ENCODE measurements around the gene RSRP1. TPM values are rescaled to one million over a fixed set of nuclear protein-coding genes. Genes with fewer than 3 reads are reported as not detected.

The RSRP1 gene
- total and polyA plus RNA-seq, 2 of the 8 experiments (the other 6 are each of a cell fraction or from before 2014, with no cell fraction given): 32.9 to 59.4 TPM

DNA sequence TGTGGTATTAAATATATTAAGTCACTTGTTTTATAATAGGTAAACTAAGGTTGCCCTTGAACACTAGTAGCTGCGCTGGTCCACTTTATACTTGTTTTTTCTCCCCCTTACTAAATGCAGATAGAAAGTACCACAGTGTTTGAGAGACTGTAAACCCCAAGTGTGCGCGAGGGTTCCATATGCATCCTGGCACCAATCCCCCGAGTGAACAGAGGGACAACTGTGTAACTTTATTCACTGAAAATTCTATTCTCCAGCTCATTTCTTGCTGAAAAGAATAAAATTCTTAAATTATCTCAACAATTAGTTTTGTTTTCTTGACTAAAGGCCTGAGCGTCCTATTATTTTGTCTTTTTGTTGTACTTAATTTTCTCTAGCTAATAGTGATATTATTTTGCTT is 1.9 kb downstream of the RSRP1 start (continued):
- TF ChIP-seq, protein P1, sequence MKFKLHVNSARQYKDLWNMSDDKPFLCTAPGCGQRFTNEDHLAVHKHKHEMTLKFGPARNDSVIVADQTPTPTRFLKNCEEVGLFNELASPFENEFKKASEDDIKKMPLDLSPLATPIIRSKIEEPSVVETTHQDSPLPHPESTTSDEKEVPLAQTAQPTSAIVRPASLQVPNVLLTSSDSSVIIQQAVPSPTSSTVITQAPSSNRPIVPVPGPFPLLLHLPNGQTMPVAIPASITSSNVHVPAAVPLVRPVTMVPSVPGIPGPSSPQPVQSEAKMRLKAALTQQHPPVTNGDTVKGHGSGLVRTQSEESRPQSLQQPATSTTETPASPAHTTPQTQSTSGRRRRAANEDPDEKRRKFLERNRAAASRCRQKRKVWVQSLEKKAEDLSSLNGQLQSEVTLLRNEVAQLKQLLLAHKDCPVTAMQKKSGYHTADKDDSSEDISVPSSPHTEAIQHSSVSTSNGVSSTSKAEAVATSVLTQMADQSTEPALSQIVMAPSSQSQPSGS (IDR thresholded peaks at IDR 0.05; ENCODE audit: low read length): no peak
- TF ChIP-seq CBX5 (IDR thresholded peaks at IDR 0.05; ENCODE audit: low read depth, low read length) (no peak), PHF8 (conservative IDR thresholded peaks at IDR 0.05; ENCODE audit: low read depth, low read length) (no peak), BACH1 (IDR thresholded peaks at IDR 0.05; ENCODE audit: low read length) (no peak)
- TF ChIP-seq, protein P2, sequence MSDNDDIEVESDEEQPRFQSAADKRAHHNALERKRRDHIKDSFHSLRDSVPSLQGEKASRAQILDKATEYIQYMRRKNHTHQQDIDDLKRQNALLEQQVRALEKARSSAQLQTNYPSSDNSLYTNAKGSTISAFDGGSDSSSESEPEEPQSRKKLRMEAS (IDR thresholded peaks at IDR 0.05): no peak
- TF ChIP-seq, protein P3, sequence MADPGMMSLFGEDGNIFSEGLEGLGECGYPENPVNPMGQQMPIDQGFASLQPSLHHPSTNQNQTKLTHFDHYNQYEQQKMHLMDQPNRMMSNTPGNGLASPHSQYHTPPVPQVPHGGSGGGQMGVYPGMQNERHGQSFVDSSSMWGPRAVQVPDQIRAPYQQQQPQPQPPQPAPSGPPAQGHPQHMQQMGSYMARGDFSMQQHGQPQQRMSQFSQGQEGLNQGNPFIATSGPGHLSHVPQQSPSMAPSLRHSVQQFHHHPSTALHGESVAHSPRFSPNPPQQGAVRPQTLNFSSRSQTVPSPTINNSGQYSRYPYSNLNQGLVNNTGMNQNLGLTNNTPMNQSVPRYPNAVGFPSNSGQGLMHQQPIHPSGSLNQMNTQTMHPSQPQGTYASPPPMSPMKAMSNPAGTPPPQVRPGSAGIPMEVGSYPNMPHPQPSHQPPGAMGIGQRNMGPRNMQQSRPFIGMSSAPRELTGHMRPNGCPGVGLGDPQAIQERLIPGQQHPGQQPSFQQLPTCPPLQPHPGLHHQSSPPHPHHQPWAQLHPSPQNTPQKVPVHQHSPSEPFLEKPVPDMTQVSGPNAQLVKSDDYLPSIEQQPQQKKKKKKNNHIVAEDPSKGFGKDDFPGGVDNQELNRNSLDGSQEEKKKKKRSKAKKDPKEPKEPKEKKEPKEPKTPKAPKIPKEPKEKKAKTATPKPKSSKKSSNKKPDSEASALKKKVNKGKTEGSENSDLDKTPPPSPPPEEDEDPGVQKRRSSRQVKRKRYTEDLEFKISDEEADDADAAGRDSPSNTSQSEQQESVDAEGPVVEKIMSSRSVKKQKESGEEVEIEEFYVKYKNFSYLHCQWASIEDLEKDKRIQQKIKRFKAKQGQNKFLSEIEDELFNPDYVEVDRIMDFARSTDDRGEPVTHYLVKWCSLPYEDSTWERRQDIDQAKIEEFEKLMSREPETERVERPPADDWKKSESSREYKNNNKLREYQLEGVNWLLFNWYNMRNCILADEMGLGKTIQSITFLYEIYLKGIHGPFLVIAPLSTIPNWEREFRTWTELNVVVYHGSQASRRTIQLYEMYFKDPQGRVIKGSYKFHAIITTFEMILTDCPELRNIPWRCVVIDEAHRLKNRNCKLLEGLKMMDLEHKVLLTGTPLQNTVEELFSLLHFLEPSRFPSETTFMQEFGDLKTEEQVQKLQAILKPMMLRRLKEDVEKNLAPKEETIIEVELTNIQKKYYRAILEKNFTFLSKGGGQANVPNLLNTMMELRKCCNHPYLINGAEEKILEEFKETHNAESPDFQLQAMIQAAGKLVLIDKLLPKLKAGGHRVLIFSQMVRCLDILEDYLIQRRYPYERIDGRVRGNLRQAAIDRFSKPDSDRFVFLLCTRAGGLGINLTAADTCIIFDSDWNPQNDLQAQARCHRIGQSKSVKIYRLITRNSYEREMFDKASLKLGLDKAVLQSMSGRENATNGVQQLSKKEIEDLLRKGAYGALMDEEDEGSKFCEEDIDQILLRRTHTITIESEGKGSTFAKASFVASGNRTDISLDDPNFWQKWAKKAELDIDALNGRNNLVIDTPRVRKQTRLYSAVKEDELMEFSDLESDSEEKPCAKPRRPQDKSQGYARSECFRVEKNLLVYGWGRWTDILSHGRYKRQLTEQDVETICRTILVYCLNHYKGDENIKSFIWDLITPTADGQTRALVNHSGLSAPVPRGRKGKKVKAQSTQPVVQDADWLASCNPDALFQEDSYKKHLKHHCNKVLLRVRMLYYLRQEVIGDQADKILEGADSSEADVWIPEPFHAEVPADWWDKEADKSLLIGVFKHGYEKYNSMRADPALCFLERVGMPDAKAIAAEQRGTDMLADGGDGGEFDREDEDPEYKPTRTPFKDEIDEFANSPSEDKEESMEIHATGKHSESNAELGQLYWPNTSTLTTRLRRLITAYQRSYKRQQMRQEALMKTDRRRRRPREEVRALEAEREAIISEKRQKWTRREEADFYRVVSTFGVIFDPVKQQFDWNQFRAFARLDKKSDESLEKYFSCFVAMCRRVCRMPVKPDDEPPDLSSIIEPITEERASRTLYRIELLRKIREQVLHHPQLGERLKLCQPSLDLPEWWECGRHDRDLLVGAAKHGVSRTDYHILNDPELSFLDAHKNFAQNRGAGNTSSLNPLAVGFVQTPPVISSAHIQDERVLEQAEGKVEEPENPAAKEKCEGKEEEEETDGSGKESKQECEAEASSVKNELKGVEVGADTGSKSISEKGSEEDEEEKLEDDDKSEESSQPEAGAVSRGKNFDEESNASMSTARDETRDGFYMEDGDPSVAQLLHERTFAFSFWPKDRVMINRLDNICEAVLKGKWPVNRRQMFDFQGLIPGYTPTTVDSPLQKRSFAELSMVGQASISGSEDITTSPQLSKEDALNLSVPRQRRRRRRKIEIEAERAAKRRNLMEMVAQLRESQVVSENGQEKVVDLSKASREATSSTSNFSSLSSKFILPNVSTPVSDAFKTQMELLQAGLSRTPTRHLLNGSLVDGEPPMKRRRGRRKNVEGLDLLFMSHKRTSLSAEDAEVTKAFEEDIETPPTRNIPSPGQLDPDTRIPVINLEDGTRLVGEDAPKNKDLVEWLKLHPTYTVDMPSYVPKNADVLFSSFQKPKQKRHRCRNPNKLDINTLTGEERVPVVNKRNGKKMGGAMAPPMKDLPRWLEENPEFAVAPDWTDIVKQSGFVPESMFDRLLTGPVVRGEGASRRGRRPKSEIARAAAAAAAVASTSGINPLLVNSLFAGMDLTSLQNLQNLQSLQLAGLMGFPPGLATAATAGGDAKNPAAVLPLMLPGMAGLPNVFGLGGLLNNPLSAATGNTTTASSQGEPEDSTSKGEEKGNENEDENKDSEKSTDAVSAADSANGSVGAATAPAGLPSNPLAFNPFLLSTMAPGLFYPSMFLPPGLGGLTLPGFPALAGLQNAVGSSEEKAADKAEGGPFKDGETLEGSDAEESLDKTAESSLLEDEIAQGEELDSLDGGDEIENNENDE (IDR thresholded peaks at IDR 0.05; ENCODE audit: insufficient replicate concordance, low read length): no peak
